ENCODE results near the gene NUP210.

The NUP210 gene

DNA sequence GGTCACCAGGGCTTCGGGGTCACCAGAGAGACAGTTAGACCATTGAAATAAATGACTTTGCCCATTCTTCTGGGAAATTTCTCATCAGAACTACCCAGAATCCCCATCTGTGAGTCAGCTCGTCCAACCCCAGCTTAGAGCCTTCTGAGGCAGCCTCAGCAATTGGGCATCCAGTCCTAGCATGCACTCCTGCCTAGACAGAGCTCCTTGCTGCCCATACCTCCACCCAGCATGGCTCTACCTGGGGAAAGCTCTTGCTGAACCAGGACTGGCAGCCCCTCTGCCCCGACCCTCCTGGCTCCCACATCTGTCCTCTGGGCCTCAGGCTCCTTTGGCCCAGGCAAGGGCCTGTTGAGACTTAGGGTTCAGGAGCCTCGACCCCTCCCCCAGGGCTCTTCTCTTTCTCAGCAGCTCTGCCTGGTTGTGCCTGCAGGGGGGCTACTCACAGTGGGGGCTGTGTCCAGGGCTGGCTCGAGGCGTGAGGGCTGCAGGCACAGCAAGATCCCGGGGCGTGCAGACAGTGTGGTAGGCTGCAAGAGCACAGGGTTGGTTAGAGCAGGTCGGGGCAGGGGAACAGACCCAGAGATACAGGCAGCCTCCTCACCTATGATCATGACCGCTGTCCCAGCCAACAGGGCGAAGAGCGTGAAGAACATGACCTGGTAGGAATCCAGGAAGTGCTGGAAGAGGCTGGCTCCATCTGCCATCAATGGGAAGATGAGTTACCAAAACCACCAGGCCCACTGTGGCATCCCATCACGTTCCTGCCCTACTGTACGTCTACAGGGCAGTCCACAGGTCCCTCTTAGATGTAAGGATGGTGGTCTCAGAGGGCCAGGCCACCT lies 101.3 kb downstream of the NUP210 start:
- no peak for DNase-seq

DNA sequence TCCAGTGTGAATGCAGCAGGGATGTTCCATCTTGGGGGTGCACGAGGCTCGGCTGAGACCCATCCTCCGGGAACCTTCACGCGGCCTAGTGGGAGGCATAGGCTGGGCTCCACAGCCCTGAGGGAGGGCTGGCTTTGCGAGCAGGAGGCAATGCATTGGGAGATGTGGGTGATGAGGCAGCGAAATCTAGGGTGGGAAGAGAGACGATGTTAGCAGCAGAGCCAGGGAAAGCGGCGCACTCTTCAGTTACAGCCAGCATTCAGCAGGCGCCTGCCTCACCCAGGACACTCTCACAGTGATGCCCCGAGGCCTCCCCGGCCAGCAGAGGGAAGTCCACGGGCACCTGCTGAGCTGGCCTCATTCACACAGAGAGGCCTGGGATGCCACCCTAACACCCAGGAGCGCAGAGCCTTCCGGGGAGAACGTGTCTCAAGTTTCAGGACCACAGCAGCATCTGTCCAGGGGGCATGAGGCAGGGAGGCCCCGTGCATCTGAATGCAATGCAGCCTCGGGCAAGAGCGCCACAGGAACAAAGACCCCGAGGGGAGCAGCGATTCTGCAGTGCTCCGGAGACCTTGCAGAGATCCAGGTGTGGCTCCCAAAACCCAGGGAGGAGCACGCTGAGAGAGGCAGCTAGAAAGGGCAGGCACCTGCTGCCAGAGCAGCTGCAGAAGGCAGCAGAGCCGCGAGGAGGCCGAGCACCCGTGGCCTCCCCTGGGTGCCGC lies 102.4 kb downstream of the NUP210 start:
- DNase-seq, result no peak

DNA sequence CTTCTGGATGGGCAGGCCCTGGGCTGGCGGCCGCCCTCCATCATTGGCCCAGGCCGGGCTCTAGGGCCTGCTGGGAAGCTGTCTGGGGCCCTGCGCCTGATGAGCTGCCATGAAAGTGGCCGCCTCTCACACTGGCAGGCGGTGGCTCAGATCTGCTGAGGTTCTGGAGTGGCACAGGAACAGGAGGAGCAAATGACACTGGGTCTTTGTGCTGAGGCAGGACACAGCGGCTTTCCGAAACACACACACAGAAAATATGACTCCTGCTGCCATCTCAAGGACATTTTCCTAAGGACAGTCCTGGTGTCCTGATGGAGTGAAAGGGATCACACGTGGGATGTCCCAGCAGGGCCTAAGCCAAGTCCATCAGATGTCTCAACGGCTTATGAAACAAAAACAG lies 103.5 kb downstream of the NUP210 start:
- no peak for DNase-seq

DNA sequence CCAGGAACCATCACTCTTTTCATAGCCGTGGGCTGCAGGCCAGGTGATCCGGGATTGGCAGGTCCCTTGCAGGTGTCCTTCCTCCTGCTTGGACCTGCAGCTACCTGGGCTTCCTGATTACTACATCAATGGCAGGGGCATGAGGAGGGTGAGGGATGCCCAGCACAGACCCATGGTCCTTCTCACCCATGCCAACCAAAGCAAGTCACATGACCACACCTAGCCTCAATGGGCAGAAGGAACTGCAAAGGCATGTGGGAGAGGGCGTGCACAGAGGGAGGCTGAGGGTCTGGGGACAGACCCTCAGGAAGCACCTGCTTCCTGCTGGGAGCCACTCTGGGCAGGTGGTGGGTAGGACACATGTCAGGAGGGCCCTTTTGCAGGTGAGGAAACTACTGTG lies 105.2 kb downstream of the NUP210 start:
- no peak for DNase-seq

GRCh38 chr3:13313813-13314212 lies 106.3 kb downstream of the NUP210 start:
- DNase-seq, result no peak

- no peak for DNase-seq
Measured at GRCh38 chr3:13309004-13309403, 111.1 kb downstream of the NUP210 start.

DNA sequence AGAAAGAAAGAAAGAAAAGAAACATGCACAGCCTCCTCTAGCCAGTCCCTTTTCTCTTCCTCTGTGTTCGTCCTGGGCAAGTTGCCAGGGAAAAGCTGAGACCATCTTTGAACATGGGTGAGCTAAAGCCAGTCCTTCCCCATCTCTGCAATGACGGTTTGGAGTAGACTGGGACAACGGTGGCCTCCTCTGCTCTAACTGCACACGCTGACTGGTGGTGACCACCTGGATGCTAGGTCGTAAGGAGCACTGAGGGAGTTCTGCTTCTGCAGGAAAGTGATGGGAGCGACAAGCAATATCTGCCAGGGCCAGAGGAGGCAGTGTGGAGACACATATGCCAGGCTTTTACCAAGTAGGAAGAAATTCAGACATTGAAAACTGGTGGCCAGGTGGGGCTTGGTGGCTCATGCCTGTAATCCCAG lies 111.7 kb downstream of the NUP210 start:
- peak; percentile 43 for DNase-seq

GRCh38 chr3:13307041-13307440 lies 113.1 kb downstream of the NUP210 start:
- DNase-seq, result no peak

DNA sequence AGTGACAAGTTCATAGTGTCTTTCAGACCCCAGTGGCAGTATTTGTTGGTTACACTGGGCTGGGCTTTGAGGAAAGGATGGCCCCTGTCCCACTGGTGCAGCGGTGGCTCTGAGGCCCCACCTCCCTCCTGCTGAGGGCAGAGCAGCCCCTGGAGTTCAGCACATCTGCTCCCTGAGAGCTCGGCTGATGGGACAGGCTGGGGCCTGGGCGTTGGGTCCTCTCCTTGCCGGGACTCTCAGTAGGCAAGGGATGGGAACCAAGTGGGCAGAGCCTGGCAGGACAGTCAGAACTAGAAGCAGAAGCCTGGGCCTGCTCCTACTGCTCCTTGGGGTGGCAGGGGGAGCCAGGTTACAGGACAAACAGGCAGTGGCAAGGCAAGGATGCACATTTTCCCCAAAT lies 114.5 kb downstream of the NUP210 start:
- no peak for DNase-seq

DNA sequence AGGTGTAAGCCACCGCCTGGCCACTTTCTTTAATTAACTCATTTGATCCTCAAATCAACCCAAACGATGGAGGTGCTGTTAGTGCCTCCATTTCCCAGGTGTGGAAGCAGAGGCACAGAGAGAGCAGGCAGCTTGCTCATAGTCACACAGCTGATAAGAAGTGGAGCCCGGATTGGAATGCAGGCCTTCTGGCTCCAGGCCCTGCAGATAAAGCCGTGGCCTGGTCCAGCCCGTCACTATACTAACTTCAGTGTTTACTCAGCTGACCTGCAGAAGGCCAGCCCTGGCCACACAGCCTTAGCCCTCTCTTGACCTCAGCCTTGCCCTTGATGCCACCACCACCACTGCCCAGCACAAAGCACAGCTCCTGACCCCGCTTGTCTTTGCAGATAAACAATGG lies 116.7 kb downstream of the NUP210 start:
- no peak for DNase-seq

GRCh38 chr3:13301286-13301987 lies 118.7 kb downstream of the NUP210 start:
- DNase-seq, result no peak

- no peak for DNase-seq
Measured at GRCh38 chr3:13300546-13301285, 119.4 kb downstream of the NUP210 start.

DNA sequence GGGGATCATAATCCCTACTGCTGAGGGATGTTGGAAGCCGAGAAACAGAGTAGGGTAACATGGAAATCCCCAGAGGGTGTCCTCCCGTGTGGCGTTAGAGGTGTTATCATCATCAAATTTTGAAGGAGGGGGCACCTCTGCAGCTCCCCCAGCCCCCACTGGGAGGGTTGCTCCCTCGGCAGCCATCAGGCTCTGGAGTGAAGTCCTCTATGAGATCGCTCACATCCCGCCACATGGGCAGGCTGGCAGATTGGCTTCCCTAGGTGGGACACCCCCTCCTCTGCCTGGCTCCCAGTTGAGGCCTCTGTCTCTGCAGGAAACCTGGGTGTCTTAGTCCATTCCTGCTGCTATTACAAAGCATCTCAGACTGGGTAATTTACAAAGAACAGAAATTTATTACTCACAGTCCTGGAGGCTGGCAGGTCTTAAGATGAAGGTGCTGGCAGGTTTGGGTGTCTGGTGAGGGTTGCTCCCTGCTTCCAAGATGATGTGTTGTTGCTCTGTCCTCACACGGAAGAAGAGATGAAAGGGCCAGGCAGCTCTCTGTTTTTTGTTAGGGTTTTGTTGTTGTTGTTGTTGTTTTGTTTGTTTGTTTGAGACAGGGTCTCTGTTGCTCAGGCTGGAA lies 120.5 kb downstream of the NUP210 start:
- DNase-seq, result no peak

DNA sequence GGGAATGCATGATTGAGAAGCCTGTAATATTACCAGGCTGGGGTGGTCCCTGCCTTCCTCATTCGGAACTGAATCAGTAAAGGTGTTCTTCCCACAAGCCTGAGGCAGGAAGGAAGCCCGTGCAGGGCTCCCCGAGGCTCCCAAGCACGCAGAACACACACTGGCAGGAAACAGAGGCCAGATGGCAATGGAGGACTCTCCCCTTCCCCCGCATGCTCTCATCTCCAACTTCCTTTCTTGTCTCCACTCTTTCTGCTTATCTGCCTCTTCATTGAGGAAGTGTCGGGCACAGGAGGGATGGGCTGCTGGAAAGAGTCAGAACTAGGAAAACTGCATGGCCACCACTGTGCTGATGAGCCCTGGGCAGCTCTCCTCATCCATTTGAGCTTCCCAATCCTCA lies 123.5 kb downstream of the NUP210 start:
- DNase-seq, result no peak

DNA sequence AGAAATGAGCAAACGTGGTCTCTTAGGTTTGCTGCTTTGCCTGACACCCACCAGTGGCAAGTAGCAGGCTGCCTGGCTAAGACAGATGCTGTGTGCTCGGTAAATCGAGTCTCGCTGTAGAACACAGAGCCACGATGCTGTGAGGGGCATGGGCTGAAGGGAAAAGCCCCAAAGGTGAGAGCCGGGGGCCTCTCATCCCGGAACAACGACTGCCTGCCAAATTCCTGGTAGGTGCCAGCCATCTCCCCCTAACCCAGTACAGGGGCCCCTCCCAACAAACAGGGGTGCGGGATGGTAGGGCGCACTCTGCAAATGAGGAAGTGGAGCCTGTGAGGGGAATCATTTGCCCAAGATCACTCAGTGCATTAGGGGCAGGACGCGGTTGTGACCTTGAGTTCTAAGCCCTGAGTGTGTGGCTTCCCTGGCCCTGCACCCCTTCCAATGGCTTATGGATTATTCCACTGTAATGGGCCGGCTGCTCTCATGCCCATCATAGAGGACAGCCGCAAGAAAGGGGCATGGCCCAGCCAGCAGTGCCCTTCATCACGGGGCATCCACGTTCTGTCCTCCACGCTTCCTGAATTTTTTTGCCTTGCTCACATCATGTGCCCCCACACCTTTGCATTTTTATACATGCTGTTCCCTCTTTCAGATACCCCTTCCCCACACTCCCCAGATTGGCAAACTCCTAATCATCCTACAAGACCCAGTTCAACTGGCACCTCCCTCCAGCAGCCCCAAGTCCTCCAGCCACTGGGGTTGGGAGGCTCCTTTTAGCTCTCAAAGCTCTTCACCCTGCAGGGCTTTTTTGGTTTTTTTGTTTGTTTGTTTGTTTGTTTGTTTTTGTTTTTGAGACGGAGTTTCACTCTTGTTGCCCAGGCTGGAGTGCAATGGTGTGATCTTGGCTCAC lies 125.4 kb downstream of the NUP210 start:
- no peak for DNase-seq

- no peak for DNase-seq
Measured at GRCh38 chr3:13292375-13292774, 127.7 kb downstream of the NUP210 start.

DNA sequence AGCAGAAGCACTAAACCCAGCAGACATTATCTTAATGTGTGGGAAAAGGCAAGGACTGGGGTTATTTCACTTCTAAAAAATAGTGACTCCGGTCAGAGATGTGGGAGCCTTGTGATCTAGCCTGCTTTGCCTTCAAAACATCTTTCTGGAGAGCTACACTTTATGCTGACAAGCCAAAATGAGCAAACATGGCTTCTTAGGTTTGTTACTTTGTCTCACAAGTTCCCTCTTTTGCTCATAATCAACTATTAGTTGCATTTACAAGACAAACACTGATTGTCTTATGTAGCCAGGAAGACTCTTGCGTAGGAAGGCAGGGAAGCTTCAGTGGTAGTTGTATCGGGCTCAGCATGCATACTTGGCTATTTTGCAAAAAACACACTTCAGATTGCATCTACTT lies 129.2 kb downstream of the NUP210 start:
- no peak for DNase-seq

DNA sequence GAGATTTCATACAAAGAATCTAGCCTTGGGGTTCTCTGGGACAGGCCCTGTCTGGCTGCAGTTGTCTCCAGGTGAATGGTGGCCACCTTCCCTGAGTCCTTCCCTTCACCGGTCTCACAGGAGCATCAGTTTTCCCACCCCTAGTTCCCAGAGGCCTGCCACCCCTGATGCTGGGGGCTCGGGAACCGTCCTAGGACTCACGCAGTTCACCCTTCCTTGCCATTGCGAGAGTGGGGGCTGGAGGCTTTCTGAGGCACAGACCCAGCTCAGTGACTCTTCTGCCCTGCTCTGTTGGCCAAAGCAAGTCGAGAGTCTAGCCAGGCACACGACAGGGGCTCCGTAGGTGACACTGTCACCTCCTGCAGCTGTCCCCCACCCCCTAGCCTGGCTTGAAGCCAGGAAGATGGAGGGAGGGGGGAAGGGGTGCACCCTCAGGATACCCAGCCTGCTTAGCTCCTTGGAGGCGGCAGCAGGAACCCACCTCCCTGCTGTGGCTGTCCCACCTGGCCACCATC lies 130.3 kb downstream of the NUP210 start:
- no peak for DNase-seq

DNA sequence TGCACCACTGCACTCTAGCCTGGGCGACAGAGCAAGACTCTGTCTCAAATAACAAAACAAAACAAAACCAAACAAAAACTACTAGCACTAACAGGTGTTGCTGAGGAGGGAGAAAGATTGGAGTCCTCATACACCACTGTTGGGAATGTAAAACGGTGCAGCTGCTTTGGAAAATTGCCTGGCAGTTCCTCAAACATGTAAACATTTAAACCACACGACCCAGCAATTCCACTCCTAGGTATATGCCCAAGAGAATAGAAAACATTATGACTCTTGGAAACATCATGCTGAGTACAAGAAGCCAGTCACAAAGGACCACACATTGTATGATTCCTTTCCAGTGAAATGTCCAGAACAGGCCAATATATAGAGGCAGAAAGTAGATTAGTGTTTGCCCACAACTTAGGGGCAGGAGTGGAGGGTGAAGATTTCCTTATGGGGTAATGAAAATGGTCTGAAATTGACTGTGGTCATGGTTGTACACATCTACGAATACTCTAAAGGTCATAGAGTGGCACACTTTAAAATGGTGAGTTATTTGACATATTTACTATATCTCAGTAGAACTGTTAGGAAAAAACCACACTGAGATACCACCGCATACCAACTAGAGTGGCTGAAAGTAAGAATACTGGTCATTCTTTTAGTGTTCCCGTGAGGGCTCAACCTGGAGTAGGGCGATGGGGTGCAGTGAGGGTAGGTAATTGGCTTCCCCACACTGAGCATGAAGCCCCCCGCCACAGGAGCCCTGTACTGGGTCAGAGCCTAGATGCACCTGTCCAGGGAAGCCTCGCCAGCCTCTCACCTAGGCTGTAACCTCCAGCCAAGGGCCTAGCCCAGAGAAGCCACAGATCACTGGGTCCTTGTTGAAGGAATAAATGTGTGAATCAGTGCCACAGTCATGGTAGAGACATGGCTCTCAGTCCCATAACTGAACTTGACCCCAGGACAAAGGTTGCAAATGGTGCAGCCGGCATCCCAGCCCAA lies 131.1 kb downstream of the NUP210 start:
- no peak for DNase-seq

DNA sequence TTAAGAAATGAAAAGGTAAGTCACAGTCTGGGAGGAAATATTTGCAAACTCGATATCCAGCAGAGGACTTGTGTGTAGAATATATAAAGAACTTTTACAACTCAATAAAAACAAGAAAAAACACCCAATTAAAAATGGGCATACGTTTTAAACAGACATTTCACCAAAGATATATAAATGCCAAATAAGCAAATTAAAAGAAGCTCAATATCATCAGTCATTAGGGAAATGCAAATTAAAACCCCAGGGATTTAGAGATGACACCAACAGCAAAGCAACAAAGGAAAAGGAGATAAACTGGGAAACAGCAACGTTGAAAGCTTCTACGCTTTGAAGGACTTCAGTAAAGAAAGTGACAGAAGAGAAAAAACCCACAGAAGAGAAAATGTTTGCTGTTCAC lies 132.3 kb downstream of the NUP210 start:
- DNase-seq, result no peak

Measured in CD4-positive, alpha-beta T cell treated with Interleukin-17A for 4 hours (primary cell).